NCI-H2029 (cell line): Measurements from ENCODE around the gene CDK5.

ENCODE experiments used
- DNase-seq: peaks from one replicate; lab custom pipeline; 2025; lab: John Stamatoyannopoulos, UW

CDK5 gene

GRCh38 chr7:151071032-151071866, 13.6 kb upstream of the CDK5 start:
- DNase-seq: no peak

GRCh38 chr7:151070574-151070960, 12.9 kb upstream of the CDK5 start:
- DNase-seq: no peak

GRCh38 chr7:151069841-151070573, 12.3 kb upstream of the CDK5 start:
- DNase-seq: no peak

GRCh38 chr7:151068069-151068773, 10.5 kb upstream of the CDK5 start:
- no peak for DNase-seq

- no peak for DNase-seq
These were observed 8.7 kb upstream of the CDK5 start for GRCh38 chr7:151066273-151066974.

- DNase-seq: no peak
These were observed 7.8 kb upstream of the CDK5 start for GRCh38 chr7:151065516-151065915.

GRCh38 chr7:151064993-151065392, 7.3 kb upstream of the CDK5 start:
- no peak for DNase-seq

GRCh38 chr7:151064454-151064853, 6.8 kb upstream of the CDK5 start:
- DNase-seq: no peak

- DNase-seq: no peak
These were observed 5.5 kb upstream of the CDK5 start for GRCh38 chr7:151063212-151063561.

GRCh38 chr7:151062399-151063211, 4.9 kb upstream of the CDK5 start:
- DNase-seq: no peak

- DNase-seq: no peak
These were observed 4.4 kb upstream of the CDK5 start for GRCh38 chr7:151062111-151062398.

GRCh38 chr7:151061213-151062110, 3.8 kb upstream of the CDK5 start:
- DNase-seq: no peak

- no peak for DNase-seq
These were observed 2.9 kb upstream of the CDK5 start for GRCh38 chr7:151060416-151061212.

GRCh38 chr7:151060113-151060415, 2.4 kb upstream of the CDK5 start:
- DNase-seq: no peak

GRCh38 chr7:151059367-151060112, 1.8 kb upstream of the CDK5 start, which contains the start of gene SLC4A2:
Gene SLC4A2, plus strand, starts transcription at chr7:151059589. Its CDS starts 2,399 bp downstream, at chr7:151061988.
- peak; percentile 42 for DNase-seq

- no peak for DNase-seq
These were observed 1.2 kb upstream of the CDK5 start for GRCh38 chr7:151058781-151059366.

GRCh38 chr7:151057989-151058780, 488 bp upstream of the CDK5 start:
- DNase-seq: peak; percentile 99
